Common myeloid progenitor, CD34-positive (primary cell): Measurements from ENCODE around the gene CLEC18C.
"Not testable (repeated sequence)": the region's sequence is repeated elsewhere in the genome, so short reads cannot be mapped to it uniquely, and the experiment has no call there.

ENCODE experiments used
- CTCF ChIA-PET: fragments of 350-600 bp; sonication (Branson Sonifier 250); formaldehyde crosslinking; loops from one replicate; lab custom pipeline; 2021; ENCODE audit warnings: antibody characterized with exemption; lab: Charles Lee
- POLR2A ChIA-PET: fragments of 350-600 bp; sonication (Branson Sonifier 250); formaldehyde crosslinking; loops from one replicate; lab custom pipeline; 2021; ENCODE audit warnings: antibody characterized with exemption; lab: Charles Lee
- DNase-seq, 3 donors: peaks; one replicate each; pipeline versions ENCODE4 v3.0.0 to v3.0.0-alpha.2; 2013
- H3K27ac ChIP-seq, 2 experiments: 1 replicate in 1 of 2; 2 replicates in 1 of 2; pipeline ENCODE4 v1.7.0; 2013; ENCODE audit warnings: inconsistent platforms in 2 of 2, low read length in 2 of 2, mild to moderate bottlenecking in 2 of 2, low read depth in 1 of 2, moderate library complexity in 1 of 2; ENCODE audit not compliant: severe bottlenecking in 2 of 2, insufficient read depth in 1 of 2, poor library complexity in 1 of 2
- H3K27me3 ChIP-seq, 5 experiments: replicated peaks in 2 of 5; 1 replicate in 3 of 5; 2 replicates in 2 of 5; pipeline versions ENCODE4 v1.6.1 to v1.7.0; 2013; ENCODE audit warnings: low read length in 4 of 5, mild to moderate bottlenecking in 2 of 5, moderate library complexity in 2 of 5, inconsistent platforms in 1 of 5; ENCODE audit not compliant: insufficient read depth in 5 of 5, control insufficient read depth in 4 of 5
- H3K36me3 ChIP-seq, 4 experiments: 1 replicate in 2 of 4; 2 replicates in 2 of 4; pipeline versions ENCODE4 v1.6.1 to v1.7.0; 2013; ENCODE audit warnings: low read length in 3 of 4, control low read depth in 1 of 4, mild to moderate bottlenecking in 1 of 4; ENCODE audit not compliant: control insufficient read depth in 4 of 4, insufficient read depth in 4 of 4
- H3K4me1 ChIP-seq, 4 experiments: 1 replicate in 3 of 4; 2 replicates in 1 of 4; pipeline versions ENCODE4 v1.6.1 to v1.7.1; 2013; ENCODE audit warnings: low read length in 3 of 4, mild to moderate bottlenecking in 3 of 4, control low read depth in 1 of 4, inconsistent platforms in 1 of 4, moderate library complexity in 1 of 4; ENCODE audit not compliant: control insufficient read depth in 4 of 4, insufficient read depth in 4 of 4; ENCODE audit errors: control extremely low read depth in 1 of 4
- H3K4me3 ChIP-seq, 7 experiments: 1 replicate in 4 of 7; 2 replicates in 3 of 7; pipeline versions ENCODE4 v1.5.1 to v1.7.0; 2013; ENCODE audit warnings: mild to moderate bottlenecking in 7 of 7, low read length in 6 of 7, moderate library complexity in 6 of 7, inconsistent platforms in 2 of 7, low read depth in 2 of 7, control low read depth in 1 of 7; ENCODE audit not compliant: insufficient read depth in 4 of 7, control insufficient read depth in 1 of 7; ENCODE audit errors: extremely low read depth in 1 of 7
- H3K9me3 ChIP-seq, 5 experiments: 1 replicate in 4 of 5; 2 replicates in 1 of 5; pipeline versions ENCODE4 v1.6.1 to v1.7.1; 2013; ENCODE audit warnings: low read length in 4 of 5, mild to moderate bottlenecking in 2 of 5, inconsistent platforms in 1 of 5, low read depth in 1 of 5, moderate library complexity in 1 of 5; ENCODE audit not compliant: control insufficient read depth in 4 of 5, insufficient read depth in 2 of 5; ENCODE audit errors: control extremely low read depth in 1 of 5
- WGBS: methylation state at CpG from one replicate; pipeline ENCODE4 v1.1.5; 2013; ENCODE audit not compliant: insufficient coverage; 5-methylcytosine and 5-hydroxymethylcytosine counted together

The CLEC18C gene

DNA sequence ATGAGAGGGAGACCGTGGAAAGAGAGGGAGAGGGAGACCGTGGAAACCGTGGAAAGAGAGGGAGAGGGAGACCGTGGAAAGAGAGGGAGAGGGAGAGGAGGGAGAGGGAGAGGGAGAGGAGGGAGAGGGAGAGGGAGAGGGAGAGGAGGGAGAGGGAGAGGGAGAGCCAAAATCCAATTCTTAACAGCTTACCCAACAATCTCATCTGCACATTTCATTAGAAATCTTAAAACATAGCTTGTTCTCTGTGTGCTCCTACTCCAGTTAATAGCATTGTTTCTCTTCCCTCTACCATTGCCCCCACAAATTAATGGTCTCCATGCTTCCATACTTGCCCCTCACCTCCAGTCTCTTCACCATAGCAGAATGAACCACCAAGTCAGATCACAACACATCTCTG lies 51.8 kb downstream of the CLEC18C start:
- WGBS = no CpG with 5 or more reads among the region's 4 CpGs
- POLR2A ChIA-PET = not testable (repeated sequence)

DNA sequence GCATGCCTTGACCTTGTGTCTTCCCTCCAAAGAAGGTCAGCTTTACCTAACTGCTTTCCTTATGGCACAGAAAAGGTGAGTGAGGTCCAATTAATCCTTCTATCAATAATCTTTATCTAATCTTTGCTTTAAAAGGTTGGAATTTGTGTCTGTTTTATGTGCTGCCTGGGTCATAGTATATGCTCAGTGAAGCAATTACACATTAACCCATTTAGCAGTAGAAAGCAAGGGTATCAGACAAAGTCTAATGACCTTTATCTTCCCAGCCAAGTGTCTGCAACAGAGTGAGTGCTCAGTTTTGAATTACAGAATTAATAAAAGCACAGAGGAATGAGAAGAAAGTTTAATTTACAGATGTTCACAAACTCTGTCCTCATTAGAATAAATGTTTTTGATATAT lies 52.4 kb downstream of the CLEC18C start:
- H3K36me3 ChIP-seq, H3K27me3 ChIP-seq, H3K4me1 ChIP-seq, H3K27ac ChIP-seq, CTCF ChIA-PET, DNase-seq, H3K9me3 ChIP-seq, H3K4me3 ChIP-seq, POLR2A ChIA-PET: not testable (repeated sequence)

More for the DNA sequence above, 51.8 kb downstream of the CLEC18C start:
- H3K4me3 ChIP-seq, H3K9me3 ChIP-seq, H3K4me1 ChIP-seq, H3K27me3 ChIP-seq, DNase-seq, H3K36me3 ChIP-seq, CTCF ChIA-PET, H3K27ac ChIP-seq: not testable (repeated sequence)

- H3K4me1 ChIP-seq, H3K27me3 ChIP-seq, DNase-seq, POLR2A ChIA-PET, H3K4me3 ChIP-seq, H3K9me3 ChIP-seq, H3K27ac ChIP-seq, CTCF ChIA-PET: not testable (repeated sequence)
- H3K36me3 ChIP-seq = peaks cover 0 to 13% (median 3%) of the 10 kb centered on the region in 4 experiments
- WGBS = no CpG with 5 or more reads among the region's 3 CpGs
Observed at GRCh38 chr16:70231831-70232230, 58.2 kb downstream of the CLEC18C start.
